Stimulated activated CD4-positive, alpha-beta T cell treated with anti-CD3 and anti-CD28 coated beads, TNF-alpha, amount 100 ng/mL, for 1 hour (primary cell): ENCODE data around the gene CEP250.

Source experiments
- DNase-seq, 3 donors: peaks; one replicate each; pipeline ENCODE4 v3.0.0-alpha.2; 2020; ENCODE audit warnings: low read depth in 3 of 3, low spot score in 1 of 3

Gene CEP250

DNA sequence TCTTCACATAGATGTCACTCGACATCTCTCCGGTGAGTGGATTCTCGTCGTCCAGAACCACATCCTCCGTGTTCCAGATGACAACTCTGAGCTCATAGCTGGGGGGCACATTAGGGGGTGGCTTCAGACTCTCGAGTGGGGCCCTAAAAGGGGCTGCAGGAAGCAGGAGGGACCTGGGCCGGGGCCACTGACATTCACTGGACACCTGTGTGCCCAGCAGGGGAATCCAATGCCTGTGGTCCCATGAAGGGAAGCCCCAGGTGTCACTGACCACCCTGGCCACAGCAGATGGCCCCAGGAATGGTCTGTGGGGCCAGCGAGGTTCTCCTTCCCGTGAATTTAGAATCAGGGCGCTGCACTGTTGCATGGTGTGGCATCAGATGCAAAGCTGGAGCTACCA, 105.1 kb downstream of the CEP250 start:
- DNase-seq: no peak

DNA sequence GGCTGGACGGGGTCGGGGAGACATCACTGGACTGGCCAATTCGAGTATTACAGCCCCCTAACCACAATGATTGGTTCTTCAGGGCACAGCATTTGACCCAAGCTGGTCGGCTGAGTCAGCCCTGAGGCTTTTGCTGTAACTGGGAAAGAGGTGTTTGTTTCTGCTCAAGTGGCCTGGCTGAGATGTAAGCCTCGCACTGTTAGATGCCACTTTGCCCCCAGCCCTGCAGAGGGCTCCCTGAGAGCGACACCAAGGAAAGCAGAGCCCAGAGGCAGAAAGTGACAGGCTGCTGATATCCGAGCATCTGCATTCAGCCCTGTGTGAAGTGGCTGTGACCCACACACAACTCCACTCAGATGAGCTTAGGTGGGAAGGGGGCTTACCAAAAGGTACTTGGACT, 105.9 kb downstream of the CEP250 start:
- no peak for DNase-seq

DNA sequence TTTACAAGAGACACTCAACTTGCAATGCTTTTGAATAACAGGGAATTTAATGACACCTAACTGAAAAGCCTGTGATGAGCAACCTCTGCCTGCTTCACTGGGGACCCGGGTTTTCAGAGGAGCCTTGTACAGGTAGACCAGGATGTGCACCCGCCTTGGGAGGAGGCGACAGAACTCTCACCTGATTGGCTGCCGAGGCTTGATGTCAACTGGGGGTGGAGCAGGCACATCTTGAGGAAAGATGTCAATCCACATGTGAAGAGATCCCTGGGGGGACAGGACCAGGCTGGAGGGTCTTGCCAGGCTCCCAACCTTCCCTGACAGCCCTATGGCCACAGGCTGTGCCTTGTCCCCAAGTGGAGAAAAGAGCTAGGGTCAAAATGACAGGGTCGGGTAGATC, 106.3 kb downstream of the CEP250 start:
- no peak for DNase-seq

DNA sequence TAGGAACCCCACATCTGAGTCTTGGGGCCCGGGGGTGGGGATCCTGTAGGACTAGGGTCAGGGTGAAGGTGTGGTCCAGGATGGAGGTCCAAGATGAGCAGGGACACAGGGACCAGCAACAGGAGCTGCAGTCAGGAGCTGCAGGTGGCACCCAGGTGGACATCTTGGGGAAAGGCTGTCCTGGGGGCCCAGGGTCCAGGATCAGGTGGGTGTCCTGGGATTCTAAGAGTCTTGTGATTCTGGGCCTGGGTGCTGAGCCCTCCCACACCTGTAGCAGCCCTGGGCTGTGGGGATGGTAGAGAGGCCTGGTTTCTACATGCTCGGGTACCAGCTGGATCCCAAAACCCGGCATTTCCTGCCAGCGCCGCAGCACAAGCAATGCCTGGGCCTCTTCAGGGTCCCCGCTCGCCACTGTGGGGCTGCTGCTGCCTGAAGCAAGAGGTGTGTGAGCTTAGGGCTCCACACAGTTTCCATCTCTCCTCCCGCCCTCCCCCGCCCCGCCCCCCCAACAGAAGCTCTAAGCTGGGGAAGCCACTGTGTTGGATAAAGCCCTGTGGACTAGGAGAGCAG, 107.2 kb downstream of the CEP250 start:
- no peak for DNase-seq

DNA sequence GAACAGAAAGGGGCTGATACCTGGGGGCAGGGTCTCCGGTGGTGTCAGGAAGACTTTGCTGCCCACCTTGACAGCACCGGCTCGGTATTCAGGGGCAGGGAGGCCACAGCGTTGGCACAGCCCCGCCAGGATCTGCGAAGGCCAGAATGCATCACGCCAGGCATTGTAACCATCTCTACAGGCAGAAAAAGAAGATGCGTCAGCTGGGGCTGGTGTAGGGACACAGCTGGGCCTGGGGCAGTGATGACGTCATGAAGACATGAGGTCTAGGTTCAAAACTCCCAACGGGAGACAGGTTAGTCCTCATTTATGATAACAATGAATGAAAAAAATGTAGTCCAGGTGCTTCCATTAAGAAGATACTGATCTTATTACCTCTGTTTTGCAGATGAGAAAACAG, 108.4 kb downstream of the CEP250 start:
- no peak for DNase-seq

DNA sequence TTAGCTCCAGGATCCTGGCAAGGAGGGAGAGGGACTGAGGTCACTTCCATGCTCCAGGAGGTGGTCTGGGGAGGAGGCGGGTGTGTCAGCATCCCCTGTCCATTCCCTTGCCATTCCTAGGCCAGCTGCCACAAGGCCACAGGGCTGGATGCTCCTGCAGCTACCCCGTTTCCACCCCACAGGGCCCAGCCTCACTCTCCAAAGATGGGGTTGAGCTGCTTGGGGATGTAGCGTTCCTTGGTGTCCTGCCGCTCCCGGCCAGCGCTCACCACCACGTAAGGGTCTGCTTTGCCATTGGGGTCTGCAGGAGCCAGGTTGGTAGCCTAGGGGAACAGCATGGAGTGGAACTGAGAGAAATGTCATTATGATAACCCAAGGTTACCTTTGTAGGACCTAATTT, 109.5 kb downstream of the CEP250 start:
- no peak for DNase-seq

DNA sequence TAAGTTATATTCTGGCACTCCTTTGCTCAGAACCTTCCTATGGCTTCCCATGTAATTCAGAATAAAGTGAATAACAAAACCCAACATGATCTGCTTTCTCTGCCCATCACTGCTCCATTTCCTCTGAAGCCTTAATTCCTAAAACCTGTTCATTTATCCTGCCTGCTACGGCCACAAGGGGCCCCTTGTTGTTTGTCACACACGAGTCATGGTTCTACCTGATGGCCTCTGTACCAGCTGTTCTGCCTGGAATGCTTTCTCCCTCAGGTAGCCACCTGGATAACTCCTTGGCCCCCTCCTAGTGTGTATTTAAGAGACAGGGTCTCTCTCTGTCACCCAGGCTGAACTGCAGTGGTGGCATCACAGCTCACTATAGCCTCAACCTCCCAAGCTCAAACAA, 113.2 kb downstream of the CEP250 start:
- no peak for DNase-seq
